KMS-11 (cell line): ENCODE measurements around the gene ROR1.

Source experiments
- H2AFZ ChIP-seq: fragments of 200-600 bp; sonication (generic); 2 replicates; pipeline ENCODE4 v1.6.1; 2016; ENCODE audit warnings: antibody characterized with exemption, mixed run types, low read depth
- H3K27ac ChIP-seq: fragments of 200-600 bp; sonication (generic); 2 replicates; pipeline ENCODE4 v1.6.1; 2016; ENCODE audit warnings: mild to moderate bottlenecking, mixed run types
- H3K27me3 ChIP-seq: fragments of 200-600 bp; sonication (generic); 2 replicates; pipeline ENCODE4 v1.6.1; 2017; ENCODE audit warnings: mild to moderate bottlenecking, low read depth, mixed run types, moderate library complexity; ENCODE audit not compliant: insufficient read depth
- H3K36me3 ChIP-seq: fragments of 200-600 bp; sonication (generic); 2 replicates; pipeline ENCODE4 v1.6.1; 2017; ENCODE audit warnings: mild to moderate bottlenecking, mixed run types; ENCODE audit not compliant: insufficient read depth
- H3K4me1 ChIP-seq: fragments of 200-600 bp; sonication (generic); 2 replicates; pipeline ENCODE4 v1.6.1; 2016; ENCODE audit warnings: mild to moderate bottlenecking, low read depth, mixed run types; ENCODE audit not compliant: poor library complexity, severe bottlenecking
- H3K4me2 ChIP-seq: fragments of 200-600 bp; sonication (generic); 2 replicates; pipeline ENCODE4 v1.7.0; 2016; ENCODE audit warnings: mild to moderate bottlenecking, mixed run types
- H3K4me3 ChIP-seq: fragments of 200-600 bp; sonication (generic); IDR thresholded peaks from 2 replicates; pipeline ENCODE4 v1.6.1; 2017; ENCODE audit warnings: low read depth, low read length, mixed read lengths; ENCODE audit not compliant: insufficient read depth
- H3K79me2 ChIP-seq: fragments of 200-600 bp; sonication (generic); 2 replicates; pipeline ENCODE4 v1.6.1; 2016; ENCODE audit warnings: low read depth, mixed run types; ENCODE audit not compliant: insufficient read depth
- H3K9ac ChIP-seq: fragments of 200-600 bp; sonication (generic); 2 replicates; pipeline ENCODE4 v1.6.1; 2016; ENCODE audit warnings: mild to moderate bottlenecking, mixed run types
- H4K20me1 ChIP-seq: fragments of 200-600 bp; sonication (generic); 2 replicates; pipeline ENCODE4 v1.6.1; 2016; ENCODE audit warnings: mild to moderate bottlenecking, mixed run types; ENCODE audit not compliant: insufficient read depth
- TF ChIP-seq, protein P1 (sequence below): fragments of 200-600 bp; sonication (generic); conservative IDR thresholded peaks from 2 replicates; pipeline ENCODE4 v1.6.1; 2017; ENCODE audit warnings: low read depth, mild to moderate bottlenecking, antibody characterized with exemption, low read length, moderate library complexity, mixed read lengths

The ROR1 gene

DNA sequence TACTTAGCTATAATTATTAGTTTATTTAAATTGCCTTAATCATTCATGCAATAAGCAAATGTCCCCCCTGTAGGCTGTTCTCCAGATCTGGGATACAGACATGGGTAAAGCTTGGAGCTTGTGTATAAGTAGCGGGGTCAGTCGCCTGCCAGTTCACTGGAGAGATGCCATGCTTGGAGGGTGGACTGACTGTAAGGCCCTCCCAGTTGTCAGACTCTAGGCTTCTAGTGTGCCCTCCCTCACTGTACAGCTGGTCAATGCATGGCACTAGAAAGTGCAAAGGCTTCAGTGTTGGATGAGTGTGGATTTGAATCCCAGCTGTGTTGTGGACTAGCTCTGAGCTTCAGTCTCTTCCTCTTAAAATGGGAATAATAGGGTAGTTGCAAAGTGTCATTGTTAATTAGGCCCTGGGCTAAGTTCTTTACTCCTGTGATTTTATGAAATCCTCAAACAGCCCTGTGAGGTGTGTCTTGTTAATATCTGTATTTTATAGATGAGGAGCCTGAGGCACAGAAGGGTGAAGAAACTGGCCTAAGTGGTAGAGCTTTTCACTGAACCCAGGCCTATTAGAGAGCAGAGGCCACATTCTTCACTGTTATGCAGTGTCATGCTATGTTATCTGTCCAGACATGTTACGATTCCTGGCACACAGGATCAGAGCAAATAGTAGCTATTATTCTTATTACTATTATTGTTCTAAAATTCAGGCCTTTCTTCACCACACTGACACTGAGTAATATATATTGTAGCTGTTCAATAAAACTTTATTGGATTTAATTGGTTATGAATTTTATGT is 85.9 kb downstream of the ROR1 start:
- Histone ChIP-seq H3K27me3 (no peaks in the 10 kb centered on the region), H4K20me1 (no peaks in the 10 kb centered on the region), H3K9ac (no peak overlapping the region), H3K79me2 (no peaks in the 10 kb centered on the region), H2AFZ (no peak overlapping the region), H3K4me1 (no peaks in the 10 kb centered on the region), H3K4me3 (no peak overlapping the region), H3K36me3 (no peaks in the 10 kb centered on the region), H3K4me2 (no peak overlapping the region), H3K27ac (no peak overlapping the region)
- TF ChIP-seq, protein P1, sequence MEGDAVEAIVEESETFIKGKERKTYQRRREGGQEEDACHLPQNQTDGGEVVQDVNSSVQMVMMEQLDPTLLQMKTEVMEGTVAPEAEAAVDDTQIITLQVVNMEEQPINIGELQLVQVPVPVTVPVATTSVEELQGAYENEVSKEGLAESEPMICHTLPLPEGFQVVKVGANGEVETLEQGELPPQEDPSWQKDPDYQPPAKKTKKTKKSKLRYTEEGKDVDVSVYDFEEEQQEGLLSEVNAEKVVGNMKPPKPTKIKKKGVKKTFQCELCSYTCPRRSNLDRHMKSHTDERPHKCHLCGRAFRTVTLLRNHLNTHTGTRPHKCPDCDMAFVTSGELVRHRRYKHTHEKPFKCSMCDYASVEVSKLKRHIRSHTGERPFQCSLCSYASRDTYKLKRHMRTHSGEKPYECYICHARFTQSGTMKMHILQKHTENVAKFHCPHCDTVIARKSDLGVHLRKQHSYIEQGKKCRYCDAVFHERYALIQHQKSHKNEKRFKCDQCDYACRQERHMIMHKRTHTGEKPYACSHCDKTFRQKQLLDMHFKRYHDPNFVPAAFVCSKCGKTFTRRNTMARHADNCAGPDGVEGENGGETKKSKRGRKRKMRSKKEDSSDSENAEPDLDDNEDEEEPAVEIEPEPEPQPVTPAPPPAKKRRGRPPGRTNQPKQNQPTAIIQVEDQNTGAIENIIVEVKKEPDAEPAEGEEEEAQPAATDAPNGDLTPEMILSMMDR = no peak

DNA sequence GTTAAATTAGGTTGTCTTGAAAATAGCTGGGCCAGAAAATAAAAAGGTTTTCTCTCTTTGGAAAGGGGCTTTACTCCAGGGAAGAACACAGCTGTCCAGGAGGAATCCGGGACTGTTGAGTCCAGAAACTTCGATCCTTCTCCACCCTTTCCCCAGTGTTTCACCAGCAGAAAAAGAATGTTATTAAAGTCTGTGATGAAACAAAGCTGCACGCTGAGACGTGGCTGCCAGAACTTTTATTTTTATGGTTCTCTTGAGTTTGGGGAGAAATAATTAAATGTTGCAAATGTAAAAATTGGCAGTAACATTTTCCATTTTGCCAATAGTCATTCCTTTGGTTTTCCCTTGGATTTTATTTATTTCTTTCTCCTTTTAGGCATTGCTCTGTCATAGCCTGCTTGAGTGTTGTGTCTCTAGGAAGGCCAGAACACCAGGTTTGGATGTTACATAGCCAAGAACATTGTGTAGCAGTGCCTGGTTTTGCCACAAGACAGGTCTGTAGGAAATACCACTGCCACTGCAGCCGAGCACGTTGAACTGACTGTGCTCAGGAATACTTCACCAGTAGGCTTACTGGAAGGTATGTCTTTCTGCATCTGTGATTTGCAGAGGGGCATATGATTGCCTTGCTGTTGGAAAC is 87.4 kb downstream of the ROR1 start:
- Histone ChIP-seq H3K4me2 (no peak overlapping the region), H2AFZ (no peak overlapping the region), H3K36me3 (no peaks in the 10 kb centered on the region), H3K4me1 (no peaks in the 10 kb centered on the region), H3K27me3 (no peaks in the 10 kb centered on the region), H3K9ac (no peak overlapping the region), H3K27ac (no peak overlapping the region), H3K79me2 (no peaks in the 10 kb centered on the region), H3K4me3 (no peak overlapping the region), H4K20me1 (no peaks in the 10 kb centered on the region)
- TF ChIP-seq, protein P1 = no peak

DNA sequence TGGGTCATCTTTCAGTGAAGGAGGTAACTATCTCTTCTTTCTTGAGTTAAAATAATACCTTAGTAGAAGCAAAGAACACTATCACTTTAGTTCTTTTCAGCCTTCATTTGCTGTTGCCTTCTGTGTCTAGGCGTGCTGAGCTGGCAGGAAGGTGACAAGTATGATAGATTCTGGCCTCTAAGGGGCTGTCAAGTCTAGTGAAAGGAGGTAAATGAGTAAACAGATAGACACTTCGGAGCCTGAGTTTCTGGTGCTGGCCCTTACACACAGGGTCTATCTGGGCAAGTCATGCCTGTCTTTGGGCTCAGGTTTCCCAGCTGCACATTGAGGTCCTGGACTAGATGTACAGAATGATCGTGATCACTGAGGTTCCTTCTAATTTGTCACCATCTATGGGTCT is 89.3 kb downstream of the ROR1 start:
- TF ChIP-seq, protein P1 = no peak
- Histone ChIP-seq H3K79me2 (no peaks in the 10 kb centered on the region), H4K20me1 (no peaks in the 10 kb centered on the region), H3K9ac (no peak overlapping the region), H3K4me2 (no peak overlapping the region), H3K4me3 (no peak overlapping the region), H2AFZ (no peak overlapping the region), H3K4me1 (no peaks in the 10 kb centered on the region), H3K27me3 (no peaks in the 10 kb centered on the region), H3K36me3 (no peaks in the 10 kb centered on the region), H3K27ac (no peak overlapping the region)

DNA sequence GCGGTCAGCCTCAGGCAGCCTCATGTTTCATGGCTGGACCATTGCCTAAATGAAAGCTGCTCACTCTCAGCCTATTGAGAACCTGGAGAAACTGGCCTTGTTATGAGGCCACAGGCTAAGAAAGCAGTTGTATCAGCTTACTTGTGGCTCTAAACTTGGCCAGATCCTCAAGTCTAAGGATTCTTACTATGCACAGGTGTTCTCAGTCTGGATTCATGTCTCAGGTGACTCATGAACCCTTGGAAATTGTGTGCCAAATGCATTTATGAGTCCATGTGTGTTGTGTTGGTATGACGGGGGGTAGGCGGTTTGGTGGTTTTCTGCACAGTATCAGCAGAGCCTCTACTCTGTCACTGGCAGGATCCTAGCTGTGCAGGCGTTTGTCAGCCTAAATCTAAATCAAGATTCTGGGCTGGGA is 90.4 kb downstream of the ROR1 start:
- H3K4me3 ChIP-seq = no peak overlapping the region
- H3K4me1 ChIP-seq = no peaks in the 10 kb centered on the region
- TF ChIP-seq, protein P1 = no peak
- no peak overlapping the region for H3K27ac ChIP-seq
- H3K4me2 ChIP-seq = no peak overlapping the region
- no peaks in the 10 kb centered on the region for H3K27me3 ChIP-seq
- no peak overlapping the region for H2AFZ ChIP-seq
- H3K9ac ChIP-seq = no peak overlapping the region
- H4K20me1 ChIP-seq = no peaks in the 10 kb centered on the region
- H3K79me2 ChIP-seq = no peaks in the 10 kb centered on the region
- H3K36me3 ChIP-seq = no peaks in the 10 kb centered on the region
